Osteocyte (in vitro differentiated cells): ENCODE results near the gene NR2C1. TPM values are rescaled to one million over a fixed set of nuclear protein-coding genes. Genes with fewer than 3 reads are reported as not detected.
"Not testable (repeated sequence)": the region's sequence is repeated elsewhere in the genome, so short reads cannot be mapped to it uniquely, and the experiment has no call there.

Experiments used
- DNase-seq: peaks from one replicate; pipeline ENCODE4 v3.0.0; 2021; ENCODE audit warnings: mixed read lengths; ENCODE audit not compliant: unreplicated experiment; ENCODE audit errors: extremely low spot score
- H3K27ac Mint-ChIP-seq: one replicate; pipeline ENCODE4 v1.8.0; 2021; ENCODE audit warnings: mild to moderate bottlenecking, mixed read lengths; ENCODE audit not compliant: unreplicated experiment
- H3K27me3 Mint-ChIP-seq: one replicate; pipeline ENCODE4 v1.8.0; 2021; ENCODE audit warnings: mixed read lengths; ENCODE audit not compliant: unreplicated experiment
- H3K36me3 Mint-ChIP-seq: one replicate; pipeline ENCODE4 v1.8.0; 2021; ENCODE audit warnings: mixed read lengths; ENCODE audit not compliant: unreplicated experiment
- H3K4me1 Mint-ChIP-seq: one replicate; pipeline ENCODE4 v1.8.0; 2021; ENCODE audit warnings: mixed read lengths; ENCODE audit not compliant: unreplicated experiment
- H3K4me3 Mint-ChIP-seq: one replicate; pipeline ENCODE4 v1.8.0; 2021; ENCODE audit warnings: mild to moderate bottlenecking, moderate library complexity, mixed read lengths; ENCODE audit not compliant: unreplicated experiment
- H3K9me3 Mint-ChIP-seq: one replicate; pipeline ENCODE4 v1.8.0; 2021; ENCODE audit warnings: mixed read lengths; ENCODE audit not compliant: unreplicated experiment
- CTCF ChIP-seq: fragments of 200-600 bp; sonication (generic); IDR thresholded peaks from 2 replicates; pipeline ENCODE4 v1.5.0; 2021; ENCODE audit warnings: antibody characterized with exemption, mild to moderate bottlenecking, moderate library complexity
- total RNA-seq: library from RNA; stranded (reverse); gene quantifications from 2 replicates; pipeline ENCODE4 v1.2.1, GENCODE V29; 2021

The NR2C1 gene
- total RNA-seq, 1 donor from 2014 or later, result 50.0 TPM

GRCh38 chr12:94998326-94998725, 75.1 kb downstream of the NR2C1 start:
- Mint-ChIP-seq H3K9me3 (no peaks in the 10 kb centered on the region), H3K27ac (no peak overlapping the region), H3K4me1 (peaks cover 23% of the 10 kb centered on the region), H3K36me3 (peaks cover 21% of the 10 kb centered on the region), H3K27me3 (no peaks in the 10 kb centered on the region), H3K4me3 (no peak overlapping the region)
- DNase-seq, result no peak
- no peak for TF ChIP-seq CTCF

- Mint-ChIP-seq H3K9me3 (no peaks in the 10 kb centered on the region), H3K4me3 (no peak overlapping the region), H3K27me3 (no peaks in the 10 kb centered on the region), H3K36me3 (peaks cover 21% of the 10 kb centered on the region), H3K4me1 (peaks cover 20% of the 10 kb centered on the region), H3K27ac (no peak overlapping the region)
- no peak for DNase-seq
- no peak for TF ChIP-seq CTCF
Measured at GRCh38 chr12:94997726-94998125, 75.7 kb downstream of the NR2C1 start.

GRCh38 chr12:94997061-94997460, 76.4 kb downstream of the NR2C1 start:
- TF ChIP-seq CTCF, result no peak
- no peak overlapping the region for H3K4me3 Mint-ChIP-seq
- H3K9me3 Mint-ChIP-seq, result no peaks in the 10 kb centered on the region
- H3K27me3 Mint-ChIP-seq, result no peaks in the 10 kb centered on the region
- DNase-seq, result no peak
- peaks cover 26% of the 10 kb centered on the region for H3K36me3 Mint-ChIP-seq
- H3K4me1 Mint-ChIP-seq, result peaks cover 16% of the 10 kb centered on the region
- H3K27ac Mint-ChIP-seq, result no peak overlapping the region

- no peak for DNase-seq
- Mint-ChIP-seq H3K4me3 (no peak overlapping the region), H3K9me3 (no peaks in the 10 kb centered on the region), H3K27ac (no peak overlapping the region), H3K36me3 (peaks cover 20% of the 10 kb centered on the region), H3K27me3 (no peaks in the 10 kb centered on the region), H3K4me1 (peaks cover 11% of the 10 kb centered on the region)
- TF ChIP-seq CTCF, result no peak
Measured at GRCh38 chr12:94994312-94994711, 79.1 kb downstream of the NR2C1 start.

- not testable (repeated sequence) for DNase-seq, H3K27ac Mint-ChIP-seq, H3K9me3 Mint-ChIP-seq, H3K4me3 Mint-ChIP-seq, H3K27me3 Mint-ChIP-seq, H3K4me1 Mint-ChIP-seq
- H3K36me3 Mint-ChIP-seq, result peaks cover 22% of the 10 kb centered on the region
Measured at GRCh38 chr12:94993855-94994254, 79.6 kb downstream of the NR2C1 start.

- Mint-ChIP-seq H3K27ac (no peak overlapping the region), H3K27me3 (no peaks in the 10 kb centered on the region), H3K9me3 (no peaks in the 10 kb centered on the region), H3K36me3 (peaks cover 17% of the 10 kb centered on the region), H3K4me3 (no peak overlapping the region), H3K4me1 (peaks cover 4% of the 10 kb centered on the region)
- TF ChIP-seq CTCF, result no peak
- DNase-seq, result no peak
Measured at GRCh38 chr12:94990222-94990621, 83.2 kb downstream of the NR2C1 start.
